Stimulated activated CD4-positive, alpha-beta T cell treated with anti-CD3 and anti-CD28 coated beads, Interleukin-1b, Interleukin-23, amount 100 ng/mL, for 4 hours (primary cell): ENCODE measurements around the gene MAGEC3.

Experiments used
- DNase-seq, 2 donors: peaks; one replicate each; pipeline ENCODE4 v3.0.0-alpha.2; 2020; ENCODE audit warnings: low read depth in 2 of 2

Gene MAGEC3

GRCh38 chrX:141947350-141947749 lies 109.2 kb downstream of the MAGEC3 start:
- no peak for DNase-seq
